ENCODE measurements around the gene AP2A2.

AP2A2 gene

GRCh38 chr11:925496-926301, at the start of gene AP2A2:
AP2A2 (plus strand) TSS chr11:925870; CDS start chr11:926022, 152 bp downstream.
- no peak for DNase-seq

- DNase-seq = no peak
These were observed 49.1 kb upstream of the AP2A2 start for GRCh38 chr11:876545-876944.

- DNase-seq = no peak
These were observed 48.1 kb upstream of the AP2A2 start for GRCh38 chr11:877565-877964.

GRCh38 chr11:880447-880846, 45.2 kb upstream of the AP2A2 start:
- DNase-seq = no peak

- no peak for DNase-seq
These were observed 43.1 kb upstream of the AP2A2 start for GRCh38 chr11:882596-882995.

- no peak for DNase-seq
These were observed 42.1 kb upstream of the AP2A2 start for GRCh38 chr11:883527-883926.

GRCh38 chr11:884578-885070, 41.0 kb upstream of the AP2A2 start:
- no peak for DNase-seq

- DNase-seq = no peak
These were observed 39.1 kb upstream of the AP2A2 start for GRCh38 chr11:886568-886967.

- no peak for DNase-seq
These were observed 38.1 kb upstream of the AP2A2 start for GRCh38 chr11:887589-887988.

- no peak for DNase-seq
These were observed 37.1 kb upstream of the AP2A2 start for GRCh38 chr11:888310-889212.

GRCh38 chr11:889257-889656, 36.4 kb upstream of the AP2A2 start:
- no peak for DNase-seq

GRCh38 chr11:889687-890475, 35.8 kb upstream of the AP2A2 start:
- no peak for DNase-seq

- no peak for DNase-seq
These were observed 34.7 kb upstream of the AP2A2 start for GRCh38 chr11:890794-891540.

- DNase-seq = no peak
These were observed 32.5 kb upstream of the AP2A2 start for GRCh38 chr11:893008-893654.

- no peak for DNase-seq
These were observed 31.0 kb upstream of the AP2A2 start for GRCh38 chr11:894575-895201.

- no peak for DNase-seq
These were observed 30.1 kb upstream of the AP2A2 start for GRCh38 chr11:895331-896110.

GRCh38 chr11:897253-898142, 28.2 kb upstream of the AP2A2 start:
- DNase-seq = no peak

- DNase-seq = no peak
These were observed 27.5 kb upstream of the AP2A2 start for GRCh38 chr11:898143-898511.

GRCh38 chr11:898540-899190, 27.0 kb upstream of the AP2A2 start:
- DNase-seq = no peak
